SU-DHL-6 (cell line): ENCODE measurements around the gene RAB11A.
"Not testable (repeated sequence)": the region's sequence is repeated elsewhere in the genome, so short reads cannot be mapped to it uniquely, and the experiment has no call there.

Experiments
- CTCF ChIP-seq: fragments of 200-600 bp; sonication (generic); IDR thresholded peaks from one replicate; pipeline ENCODE4 v1.5.1; 2017; ENCODE audit warnings: antibody characterized with exemption, mild to moderate bottlenecking, low read length, moderate library complexity; ENCODE audit not compliant: insufficient read depth, poor library complexity, severe bottlenecking
- EZH2phosphoT487 ChIP-seq: fragments of 200-600 bp; sonication (generic), shearing (Covaris generic); conservative IDR thresholded peaks from 2 replicates; pipeline ENCODE4 v1.6.1; 2018; ENCODE audit warnings: mild to moderate bottlenecking, antibody characterized with exemption, low read length, moderate library complexity, mixed read lengths

GRCh38 chr15:65872596-65872995, 3.3 kb downstream of the RAB11A start:
- not testable (repeated sequence) for TF ChIP-seq EZH2phosphoT487, CTCF
